Measurements from ENCODE around the gene SORCS1. TPM values are rescaled to one million over a fixed set of nuclear protein-coding genes. Genes with fewer than 3 reads are reported as not detected.

SORCS1 gene
- 0.04 TPM for total RNA-seq (2013)
- polyA plus RNA-seq (under 1 TPM in 1 of 3 donors, not detected in 2; 0.09 TPM), polyA minus RNA-seq (not detected in 2 replicates), total RNA-seq (0 to 3.0 (median 0.07) reads per million in 11 experiments)

DNA sequence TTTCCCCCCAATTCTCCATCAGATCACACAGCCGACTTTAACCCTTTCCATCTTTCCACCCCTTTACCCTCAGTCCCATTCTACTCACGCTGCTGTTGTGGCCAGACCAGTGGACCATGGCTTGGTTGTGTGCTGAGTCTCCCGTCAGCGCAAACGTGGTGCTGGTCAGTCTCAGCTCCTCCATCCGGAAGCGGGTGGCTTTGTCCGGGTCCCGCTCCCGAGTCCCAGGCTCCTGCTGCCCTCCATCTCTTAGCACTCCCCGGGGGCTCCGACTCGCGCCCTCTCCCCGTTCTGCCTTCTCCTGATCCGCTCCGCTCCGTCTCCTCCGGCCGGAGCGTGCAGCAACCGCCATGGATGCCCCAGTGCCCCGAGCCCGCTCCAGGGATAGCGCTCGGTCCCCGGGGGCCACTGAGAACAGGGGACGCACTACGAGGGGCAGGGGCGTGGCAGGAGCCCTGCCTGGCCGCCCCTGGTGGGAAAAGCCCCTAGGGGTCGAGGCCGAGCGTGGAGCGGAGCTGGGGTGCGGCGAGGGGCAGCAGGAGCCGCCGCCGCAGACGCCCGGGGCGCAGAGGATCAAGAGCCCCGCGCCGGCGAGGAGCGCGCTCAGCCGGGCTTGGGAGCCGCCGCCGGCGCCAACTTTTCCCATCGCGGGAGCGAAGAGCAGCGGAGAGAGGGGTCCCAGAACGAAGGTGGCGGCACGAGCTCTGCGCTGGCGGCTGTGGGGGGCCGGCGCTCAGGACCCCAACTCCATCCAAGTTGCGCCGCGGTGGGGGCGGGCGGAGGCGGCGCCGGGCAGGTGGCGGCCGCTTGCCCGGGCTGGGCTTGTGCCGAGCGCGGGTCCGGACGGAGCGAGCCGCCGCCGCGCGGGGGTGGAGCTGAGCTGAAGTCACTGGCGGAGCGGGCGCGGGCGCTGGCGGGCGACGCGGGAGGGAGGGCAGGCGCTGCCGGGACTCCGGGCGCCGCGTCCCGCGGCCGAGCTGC lies at the start of gene SORCS1:
Gene SORCS1 (minus strand): TSS at position 826 of the 981 bp plus-strand sequence.
- peaks cover 2 to 3% of the 10 kb centered on the region in 2 donors for H3K36me3 Mint-ChIP-seq
- WGBS (ENCODE audit: insufficient coverage) = 3% methylated on average over 105 of the region's 105 CpGs
- H3K9ac ChIP-seq (ENCODE audit: insufficient read depth, low read length, poor library complexity, severe bottlenecking) = no peak within 1 kb of the TSS
- no peaks in the 10 kb centered on the region for H3K79me2 ChIP-seq (ENCODE audit: insufficient read depth, low read length)
- peaks cover 45 to 60% of the 10 kb centered on the region in 2 donors for H3K27me3 ChIP-seq (ENCODE audit: control insufficient read depth in 2 of 2, insufficient read depth in 2 of 2, low read length in 2 of 2)
- no peak within 1 kb of the TSS for H2AFZ ChIP-seq (ENCODE audit: insufficient read depth, low read depth, low read length, poor library complexity, severe bottlenecking)
- H3K4me1 Mint-ChIP-seq = peaks cover 2% of the 10 kb centered on the region
- DNase-seq = no peak
- H3K9me3 Mint-ChIP-seq = peaks cover 0 to 10% (median 9%) of the 10 kb centered on the region in 7 donors
- H4K20me1 ChIP-seq (ENCODE audit: insufficient read depth, low read length) = no peaks in the 10 kb centered on the region
- intact Hi-C loops (cut with micrococcal nuclease) = no loop called here
- H3K4me2 ChIP-seq (replicated peaks; ENCODE audit: extremely low read depth, low read length, poor library complexity, severe bottlenecking) = no peak within 1 kb of the TSS
- peaks cover 38 to 59% (median 45%) of the 10 kb centered on the region in 3 donors for H3K27me3 Mint-ChIP-seq (ENCODE audit: low read depth in 3 of 3)
- peak within 1 kb of the TSS; percentile 3 to 93 for H3K4me3 Mint-ChIP-seq
- H3K27ac Mint-ChIP-seq = peak within 1 kb of the TSS in 1 of 7 donors; percentile 35
- H3K4me3 ChIP-seq (replicated peaks in 1 of 3; ENCODE audit: low read depth in 2 of 3, low read length in 3 of 3) = no peak within 1 kb of the TSS
- TF ChIP-seq CTCF (IDR thresholded peaks at IDR 0.05) = no peak
- no peak within 1 kb of the TSS for H3K27ac ChIP-seq (ENCODE audit: low read depth in 1 of 2, low read length in 2 of 2)
- H3K4me1 ChIP-seq (ENCODE audit: control insufficient read depth in 1 of 2, insufficient read depth in 2 of 2, low read length in 2 of 2) = no peaks in the 10 kb centered on the region
- H3K9me3 ChIP-seq (replicated peaks in 1 of 2; ENCODE audit: control insufficient read depth in 1 of 2, insufficient read depth in 1 of 2, low read length in 2 of 2) = peaks cover 4 to 22% of the 10 kb centered on the region in 2 donors
- no peaks in the 10 kb centered on the region for H3K36me3 ChIP-seq (replicated peaks in 1 of 2; ENCODE audit: control insufficient read depth in 1 of 2, insufficient read depth in 2 of 2, low read length in 2 of 2)

- no peak overlapping the region for H3K4me2 ChIP-seq (replicated peaks; ENCODE audit: extremely low read depth, low read length, poor library complexity, severe bottlenecking)
- H2AFZ ChIP-seq (ENCODE audit: insufficient read depth, low read depth, low read length, poor library complexity, severe bottlenecking) = no peak overlapping the region
- Mint-ChIP-seq H3K4me3 (no peak overlapping the region), H3K9me3 (peaks cover 0 to 19% (median 7%) of the 10 kb centered on the region in 7 donors), H3K4me1 (no peaks in the 10 kb centered on the region), H3K36me3 (no peaks in the 10 kb centered on the region), H3K27me3 (ENCODE audit: low read depth in 3 of 3) (no peaks in the 10 kb centered on the region), H3K27ac (no peak overlapping the region)
- no peaks in the 10 kb centered on the region for H3K36me3 ChIP-seq (replicated peaks in 1 of 2; ENCODE audit: control insufficient read depth in 1 of 2, insufficient read depth in 2 of 2, low read length in 2 of 2)
- no peak overlapping the region for H3K4me3 ChIP-seq (replicated peaks in 1 of 3; ENCODE audit: low read depth in 2 of 3, low read length in 3 of 3)
- no peaks in the 10 kb centered on the region for H3K79me2 ChIP-seq (ENCODE audit: insufficient read depth, low read length)
- H4K20me1 ChIP-seq (ENCODE audit: insufficient read depth, low read length) = no peaks in the 10 kb centered on the region
- DNase-seq = no peak
- no peaks in the 10 kb centered on the region for H3K4me1 ChIP-seq (ENCODE audit: control insufficient read depth in 1 of 2, insufficient read depth in 2 of 2, low read length in 2 of 2)
- no peak for TF ChIP-seq CTCF (IDR thresholded peaks at IDR 0.05)
- no peak overlapping the region for H3K27ac ChIP-seq (ENCODE audit: low read depth in 1 of 2, low read length in 2 of 2)
- WGBS (ENCODE audit: insufficient coverage) = 92% methylated on average over 1 of the region's 2 CpGs
- intact Hi-C loops (cut with micrococcal nuclease) = no loop called here
- H3K27me3 ChIP-seq (ENCODE audit: control insufficient read depth in 2 of 2, insufficient read depth in 2 of 2, low read length in 2 of 2) = no peaks in the 10 kb centered on the region
- H3K9ac ChIP-seq (ENCODE audit: insufficient read depth, low read length, poor library complexity, severe bottlenecking) = no peak overlapping the region
- peaks cover 8 to 10% of the 10 kb centered on the region in 2 donors for H3K9me3 ChIP-seq (replicated peaks in 1 of 2; ENCODE audit: control insufficient read depth in 1 of 2, insufficient read depth in 1 of 2, low read length in 2 of 2)
These were observed 49.8 kb upstream of the SORCS1 start for GRCh38 chr10:107214261-107214660.

All from CD14-positive monocyte (primary cell).